Bladder microvascular endothelial cell (primary cell): ENCODE measurements around the gene GP1BB. TPM values are rescaled to one million over a fixed set of nuclear protein-coding genes. Genes with fewer than 3 reads are reported as not detected.

Experiments used
- total RNA-seq: library from RNA; depleted of rRNA; stranded (reverse); fragments of >200 nt; gene quantifications from 2 replicates; pipeline ENCODE4 v1.2.3, GENCODE V29; 2014

GP1BB gene
- total RNA-seq: 0.65 and 3.3 TPM in 2 replicates

GRCh38 chr22:19723232-19723982 lies at the start of gene GP1BB:
Gene GP1BB, plus strand, starts transcription at chr22:19723539. Its CDS starts 31 bp downstream, at chr22:19723570.

DNA sequence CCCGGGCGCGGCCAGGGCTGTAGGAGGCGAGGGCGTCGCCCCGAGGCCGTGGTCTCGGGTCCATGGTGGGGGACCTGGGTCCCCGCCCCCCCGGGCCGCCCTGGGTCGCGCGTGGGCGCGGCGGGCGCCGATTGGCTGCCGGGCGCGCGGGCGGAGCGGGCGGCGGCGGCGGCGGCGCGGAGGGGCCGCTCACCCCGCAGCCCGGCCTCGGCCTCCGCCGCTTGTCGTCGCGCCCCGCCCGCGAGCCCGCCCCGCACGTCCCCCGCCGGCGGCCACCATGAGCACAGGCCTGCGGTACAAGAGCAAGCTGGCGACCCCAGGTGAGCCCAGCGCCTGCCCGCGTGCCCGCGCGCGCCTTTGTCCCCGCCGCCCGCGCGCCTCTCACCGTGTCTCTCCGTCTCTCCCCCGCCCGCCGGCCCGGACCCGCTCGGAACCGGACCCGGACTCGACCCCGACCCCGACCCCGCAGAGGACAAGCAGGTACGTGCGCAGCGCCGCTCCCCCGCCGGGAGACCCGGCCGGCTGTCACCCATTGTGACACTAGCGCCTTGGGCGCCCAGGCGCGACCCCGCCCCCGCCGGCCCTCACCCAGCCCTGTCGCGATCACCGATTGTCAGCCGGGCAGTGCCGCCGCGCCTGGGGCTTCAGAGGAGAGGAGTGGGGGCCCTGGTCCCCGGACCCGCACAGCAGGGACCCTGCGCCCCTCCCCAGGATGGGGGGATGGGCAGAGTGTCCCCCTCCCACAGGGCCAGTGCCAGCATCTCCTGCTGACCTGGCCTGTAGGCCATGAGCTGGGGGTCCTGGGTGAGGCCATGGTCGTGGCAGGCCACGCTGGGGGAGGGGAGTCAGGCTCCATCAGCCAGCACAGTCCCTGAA lies 8.8 kb upstream of the GP1BB start, which contains the start of gene SEPTIN5:
TSS of gene SEPTIN5 (plus strand) at position 192 of the 876 bp plus-strand sequence. CDS start at position 278, 86 bp downstream.

DNA sequence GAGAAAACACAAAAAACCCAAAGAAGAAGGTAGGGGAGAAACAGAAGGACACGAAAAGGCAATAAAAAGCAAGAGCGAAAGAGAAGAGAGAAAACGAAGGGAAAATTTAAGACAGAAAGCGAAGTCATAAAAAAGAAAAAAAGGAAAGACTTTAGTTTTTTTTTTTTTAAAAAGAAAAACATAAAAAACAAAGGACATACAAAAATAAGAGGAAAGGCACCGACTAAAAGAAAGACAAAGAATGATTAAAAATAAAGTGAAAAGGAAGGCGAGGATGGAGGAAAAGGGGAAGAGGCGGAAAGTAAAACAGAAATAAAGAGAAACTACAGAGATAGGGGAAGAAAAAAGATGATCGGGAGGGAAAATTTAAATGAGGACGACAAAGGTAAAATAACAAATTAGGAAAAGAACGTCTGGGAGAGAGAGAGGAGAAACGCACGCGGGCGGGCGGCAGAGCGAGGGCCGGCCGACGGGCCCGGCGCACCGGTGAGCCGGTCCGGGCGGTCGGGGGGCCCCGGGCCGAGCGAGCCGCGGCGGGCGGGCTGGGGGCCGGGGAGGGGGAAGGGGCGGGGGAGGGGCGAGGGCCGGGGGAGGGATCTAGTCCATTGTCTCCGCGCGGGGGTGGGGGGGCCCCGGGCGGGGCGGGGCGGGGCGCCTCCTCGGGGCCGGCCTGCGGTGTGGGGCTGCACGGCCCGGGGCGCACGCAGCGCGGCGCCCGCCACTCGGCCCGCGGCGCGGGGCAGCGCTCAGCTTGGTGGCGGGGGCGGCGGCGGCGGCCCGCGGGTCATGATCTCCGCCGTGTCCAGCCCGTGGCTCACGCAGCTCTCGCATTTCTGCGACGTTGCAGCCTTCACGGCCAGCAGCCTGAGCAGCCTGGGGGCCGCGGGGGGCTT lies 37.0 kb downstream of the GP1BB start, which contains the start of gene TBX1:
TSS of gene TBX1 (plus strand) at position 721 of the 893 bp plus-strand sequence. CDS start at position 787, 66 bp downstream.

Other genes with a start within 250 kb of the GP1BB start
- 99.4 and 116 TPM in 2 replicates for gene UFD1, start 244.3 kb upstream of the GP1BB start, total RNA-seq
- 28.6 and 29.6 TPM in 2 replicates for gene CDC45, start 243.6 kb upstream of the GP1BB start, total RNA-seq
- 578 and 926 TPM in 2 replicates for gene CLDN5, start 199.1 kb upstream of the GP1BB start, total RNA-seq
- gene SEPTIN5, start 9.0 kb upstream of the GP1BB start, total RNA-seq: 5.0 and 82.0 TPM in 2 replicates
- 0.81 and 98.6 TPM in 2 replicates for gene TBX1, start 37.2 kb downstream of the GP1BB start, total RNA-seq
- gene GNB1L, start 131.3 kb downstream of the GP1BB start, total RNA-seq: 8.5 and 8.7 TPM in 2 replicates
- 19.6 and 62.2 TPM in 2 replicates for gene RTL10, start 131.3 kb downstream of the GP1BB start, total RNA-seq
- 259 and 533 TPM in 2 replicates for gene COMT, start 218.2 kb downstream of the GP1BB start, total RNA-seq
- 70.9 and 110 TPM in 2 replicates for gene TXNRD2, start 218.3 kb downstream of the GP1BB start, total RNA-seq